Sigmoid colon (tissue), 7 donors: Measurements from ENCODE around the gene SHPK. TPM values are rescaled to one million over a fixed set of nuclear protein-coding genes. Genes with fewer than 3 reads are reported as not detected.

Experiments used
- DNase-seq: peaks from one replicate; pipeline ENCODE4 v3.0.0-alpha.2; 2019
- H3K27ac ChIP-seq, 4 donors: fragments of 200-600 bp; sonication (generic); one replicate each; pipeline ENCODE4 v1.5.1; 2016 to 2019; ENCODE audit warnings: mild to moderate bottlenecking in 1 of 4
- H3K27me3 ChIP-seq, 3 donors: fragments of 200-600 bp; sonication (generic); one replicate each; pipeline ENCODE4 v1.5.1; 2019; ENCODE audit warnings: mild to moderate bottlenecking in 1 of 3
- H3K36me3 ChIP-seq, 4 donors: fragments of 200-600 bp; sonication (generic); one replicate each; pipeline ENCODE4 v1.5.1; 2016 to 2019
- H3K4me1 ChIP-seq, 4 donors: fragments of 200-600 bp; sonication (generic); one replicate each; pipeline ENCODE4 v1.5.1; 2017 to 2019
- H3K4me3 ChIP-seq, 4 donors: fragments of 200-600 bp; sonication (generic); one replicate each; pipeline ENCODE4 v1.5.1; 2017 to 2019; ENCODE audit warnings: mild to moderate bottlenecking in 2 of 4, moderate library complexity in 1 of 4
- H3K9me3 ChIP-seq, 4 donors: fragments of 200-600 bp in 3 of 4; sonication (generic) in 3 of 4; one replicate each; pipeline versions ENCODE4 v1.5.1 to v1.6.1; 2013 to 2019
- EP300 ChIP-seq, 4 donors: sonication (generic); formaldehyde crosslinking; IDR thresholded peaks; one replicate each; pipeline ENCODE4 v1.6.1; 2017; ENCODE audit warnings: antibody characterized with exemption in 4 of 4
- POLR2A ChIP-seq, 2 donors: fragments of 450-650 bp; IDR thresholded peaks; one replicate each; pipeline ENCODE4 v1.6.1; 2016; ENCODE audit warnings: antibody characterized with exemption in 2 of 2, mild to moderate bottlenecking in 2 of 2, moderate library complexity in 2 of 2
- POLR2AphosphoS5 ChIP-seq, 4 donors: sonication (generic); formaldehyde crosslinking; IDR thresholded peaks; one replicate each; pipeline ENCODE4 v1.6.1; 2017; ENCODE audit warnings: antibody characterized with exemption in 4 of 4
- WGBS, 2 donors: extraction: QIAGEN DNeasy Blood & Tissue Kit; methylation state at CpG; one replicate each; pipeline ENCODE4 v1.1.7; 2013; 5-methylcytosine and 5-hydroxymethylcytosine counted together
- intact Hi-C: fragments of 100-400 bp; cut with DNase I; formaldehyde crosslinking; loops from one replicate; pipeline ENCODE4 v1.15.1; 2023
- polyA plus RNA-seq, 3 donors: library from polyadenylated mRNA; stranded (reverse); fragments of 200-250 nt; gene quantifications; one replicate each; pipeline ENCODE4 v1.2.3, GENCODE V29; 2013
- total RNA-seq, 4 donors: library from RNA; depleted of rRNA; stranded (reverse); fragments of >200 nt; gene quantifications; one replicate each; pipeline ENCODE4 v1.1.0, GENCODE V29; 2016
- TF ChIP-seq, protein P1 (sequence below), 4 experiments: fragments of 450-650 bp in 3 of 4; fragments of 200-600 bp in 1 of 4; IDR thresholded peaks; one replicate each; pipeline ENCODE4 v1.5.1; 2016 to 2019; ENCODE audit warnings: antibody characterized with exemption in 4 of 4, mild to moderate bottlenecking in 3 of 4, moderate library complexity in 2 of 4
- donor health status: healthy with polysubstance abuse.
- donor health status: Bipolar disorder and iron deficiency.
- donor health status: healthy.

Gene SHPK
- total and polyA plus RNA-seq, 7 donors: 5.8 to 12.7 (median 7.8) TPM

GRCh38 chr17:3643889-3644349, 7.9 kb upstream of the SHPK start:
- H3K36me3 ChIP-seq: peaks cover 0 to 42% (median 3%) of the 10 kb centered on the region in 4 donors

GRCh38 chr17:3641717-3642486, 5.9 kb upstream of the SHPK start:
- H3K27me3 ChIP-seq: no peaks in the 10 kb centered on the region
- H3K4me1 ChIP-seq: peaks cover 0 to 12% (median 11%) of the 10 kb centered on the region in 4 donors
- 81 to 83% methylated on average over 19 of the region's 19 CpGs for WGBS, 2 donors
- no peak for TF ChIP-seq EP300 (IDR thresholded peaks at IDR 0.05)
- no peak for TF ChIP-seq POLR2AphosphoS5 (IDR thresholded peaks at IDR 0.05)
- H3K27ac ChIP-seq: no peak overlapping the region
- H3K36me3 ChIP-seq: peaks cover 0 to 32% (median 0%) of the 10 kb centered on the region in 4 donors
- no peaks in the 10 kb centered on the region for H3K9me3 ChIP-seq
- no peak overlapping the region for H3K4me3 ChIP-seq
- no peak for DNase-seq
- intact Hi-C loops: no loop called here

More at GRCh38 chr17:3643889-3644349, 7.9 kb upstream of the SHPK start:
- H3K4me1 ChIP-seq: no peaks in the 10 kb centered on the region
- no peaks in the 10 kb centered on the region for H3K9me3 ChIP-seq
- 82 to 91% methylated on average over 4 of the region's 4 CpGs for WGBS, 2 donors
- no peak overlapping the region for H3K4me3 ChIP-seq
- no peaks in the 10 kb centered on the region for H3K27me3 ChIP-seq
- DNase-seq: no peak
- no peak overlapping the region for H3K27ac ChIP-seq
- no peak for TF ChIP-seq POLR2A (IDR thresholded peaks at IDR 0.05)
- no peak for TF ChIP-seq EP300 (IDR thresholded peaks at IDR 0.05)
- no peak for TF ChIP-seq POLR2AphosphoS5 (IDR thresholded peaks at IDR 0.05)
- TF ChIP-seq, protein P1, sequence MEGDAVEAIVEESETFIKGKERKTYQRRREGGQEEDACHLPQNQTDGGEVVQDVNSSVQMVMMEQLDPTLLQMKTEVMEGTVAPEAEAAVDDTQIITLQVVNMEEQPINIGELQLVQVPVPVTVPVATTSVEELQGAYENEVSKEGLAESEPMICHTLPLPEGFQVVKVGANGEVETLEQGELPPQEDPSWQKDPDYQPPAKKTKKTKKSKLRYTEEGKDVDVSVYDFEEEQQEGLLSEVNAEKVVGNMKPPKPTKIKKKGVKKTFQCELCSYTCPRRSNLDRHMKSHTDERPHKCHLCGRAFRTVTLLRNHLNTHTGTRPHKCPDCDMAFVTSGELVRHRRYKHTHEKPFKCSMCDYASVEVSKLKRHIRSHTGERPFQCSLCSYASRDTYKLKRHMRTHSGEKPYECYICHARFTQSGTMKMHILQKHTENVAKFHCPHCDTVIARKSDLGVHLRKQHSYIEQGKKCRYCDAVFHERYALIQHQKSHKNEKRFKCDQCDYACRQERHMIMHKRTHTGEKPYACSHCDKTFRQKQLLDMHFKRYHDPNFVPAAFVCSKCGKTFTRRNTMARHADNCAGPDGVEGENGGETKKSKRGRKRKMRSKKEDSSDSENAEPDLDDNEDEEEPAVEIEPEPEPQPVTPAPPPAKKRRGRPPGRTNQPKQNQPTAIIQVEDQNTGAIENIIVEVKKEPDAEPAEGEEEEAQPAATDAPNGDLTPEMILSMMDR (IDR thresholded peaks at IDR 0.05): no peak
- intact Hi-C loops: no loop called here

GRCh38 chr17:3641014-3641413, 5.0 kb upstream of the SHPK start:
- H3K4me3 ChIP-seq: no peak overlapping the region
- H3K27me3 ChIP-seq: no peaks in the 10 kb centered on the region
- intact Hi-C loops: no loop called here
- no peak for DNase-seq
- H3K27ac ChIP-seq: no peak overlapping the region
- peaks cover 0 to 14% (median 11%) of the 10 kb centered on the region in 4 donors for H3K4me1 ChIP-seq
- H3K36me3 ChIP-seq: peaks cover 0 to 32% (median 0%) of the 10 kb centered on the region in 4 donors
- H3K9me3 ChIP-seq: no peaks in the 10 kb centered on the region
- no peak for TF ChIP-seq POLR2AphosphoS5 (IDR thresholded peaks at IDR 0.05)
- no peak for TF ChIP-seq EP300 (IDR thresholded peaks at IDR 0.05)
- TF ChIP-seq POLR2A (IDR thresholded peaks at IDR 0.05): no peak
- TF ChIP-seq, protein P1 (IDR thresholded peaks at IDR 0.05): no peak
- WGBS, 2 donors: 69 to 90% methylated on average over 3 of the region's 3 CpGs

DNA sequence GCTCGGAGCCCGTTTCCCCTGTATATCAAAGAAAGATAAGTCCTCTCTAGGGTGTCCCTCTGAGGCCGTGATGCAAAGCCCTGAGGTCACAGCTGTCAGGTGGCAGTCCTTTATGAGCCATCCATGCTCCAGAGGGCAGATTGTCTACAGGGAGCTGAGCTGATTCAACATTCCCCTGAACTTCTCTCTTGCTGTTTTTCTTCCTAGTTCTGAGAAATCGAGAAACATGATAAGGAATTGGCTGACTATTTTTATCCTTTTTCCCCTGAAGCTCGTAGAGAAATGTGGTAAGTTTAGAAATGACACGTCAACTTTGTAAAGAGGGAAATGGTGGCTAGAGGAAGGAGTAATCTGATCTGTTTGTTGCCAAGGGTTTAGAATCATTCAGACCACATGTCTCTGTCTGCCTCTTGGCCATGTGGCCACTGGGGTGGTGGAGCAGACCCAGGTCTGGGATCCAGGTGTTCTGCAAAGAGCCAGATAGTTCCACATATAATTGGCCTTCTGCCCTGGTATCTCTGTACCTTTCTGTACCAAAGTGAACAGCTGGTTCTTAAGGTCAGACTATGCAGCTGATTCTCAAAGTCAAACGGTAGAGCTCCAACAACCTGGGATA, 4.0 kb upstream of the SHPK start:
- peaks cover 0 to 21% (median 16%) of the 10 kb centered on the region in 4 donors for H3K4me1 ChIP-seq
- no peak overlapping the region for H3K27ac ChIP-seq
- peaks cover 0 to 32% (median 0%) of the 10 kb centered on the region in 4 donors for H3K36me3 ChIP-seq
- H3K27me3 ChIP-seq: no peaks in the 10 kb centered on the region
- DNase-seq: no peak
- WGBS, 2 donors: 50 to 82% methylated on average over 7 of the region's 7 CpGs
- TF ChIP-seq POLR2A (IDR thresholded peaks at IDR 0.05) (no peak), POLR2AphosphoS5 (IDR thresholded peaks at IDR 0.05) (no peak), EP300 (IDR thresholded peaks at IDR 0.05) (no peak)
- TF ChIP-seq, protein P1 (IDR thresholded peaks at IDR 0.05): no peak
- no peaks in the 10 kb centered on the region for H3K9me3 ChIP-seq
- no peak overlapping the region for H3K4me3 ChIP-seq
- intact Hi-C loops: loop anchor here (5.0 kb wide), 1 partner anchor 593 kb away; no protein-coding TSS in a partner anchor

DNA sequence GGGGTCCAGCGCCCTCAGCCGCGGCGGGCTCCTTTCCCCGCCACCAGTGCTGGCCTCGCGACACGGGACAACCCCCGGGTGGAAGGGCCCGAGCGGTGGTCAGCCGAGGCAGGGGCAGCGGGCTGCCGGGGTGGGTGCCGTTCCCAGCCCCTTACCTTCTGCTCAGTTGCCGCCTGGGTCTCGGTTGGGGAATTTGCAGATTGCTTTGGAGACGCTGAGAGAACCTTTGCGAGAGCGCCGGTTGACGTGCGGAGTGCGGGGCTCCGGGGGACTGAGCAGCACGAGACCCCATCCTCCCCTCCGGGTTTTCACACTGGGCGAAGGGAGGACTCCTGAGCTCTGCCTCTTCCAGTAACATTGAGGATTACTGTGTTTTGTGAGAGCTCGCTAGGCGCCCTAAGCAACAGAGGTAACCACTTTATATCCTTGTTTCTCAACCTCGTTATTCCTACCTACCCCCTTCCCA, 891 bp upstream of the SHPK start:
- no peak for DNase-seq
- Histone ChIP-seq H3K4me1 (peaks cover 0 to 32% (median 28%) of the 10 kb centered on the region in 4 donors), H3K27me3 (no peaks in the 10 kb centered on the region), H3K9me3 (no peaks in the 10 kb centered on the region), H3K4me3 (peak overlapping the region; percentile 89 to 100 (median 96)), H3K27ac (peak overlapping the region; percentile 92 to 96 (median 95)), H3K36me3 (peaks cover 0 to 13% (median 0%) of the 10 kb centered on the region in 4 donors)
- 1 to 2% methylated on average over 31 of the region's 31 CpGs for WGBS, 2 donors
- TF ChIP-seq EP300 (IDR thresholded peaks at IDR 0.05) (no peak), POLR2AphosphoS5 (IDR thresholded peaks at IDR 0.05) (no peak), POLR2A (IDR thresholded peaks at IDR 0.05) (no peak)
- TF ChIP-seq, protein P1 (IDR thresholded peaks at IDR 0.05): no peak
- intact Hi-C loops: loop anchor here (1.0 to 5.0 kb wide), 3 partner anchors 31 to 590 kb away; partner anchors contain the start of genes EMC6, HASPIN and TAX1BP3
